SK-N-SH treated with all-trans-retinoic acid at 6 μM for 48 hours (cell line): ENCODE data around the gene OSR1.
A peak's percentile ranks its signal among the peaks of the same experiment; 100 is the strongest.

Experiments
- ATAC-seq: fragments of 200-7000 bp; cut with Tn5 transposase; 3 replicates; pipeline ENCODE4 v1.9.1; 2020; ENCODE audit warnings: mild to moderate bottlenecking, moderate library complexity
- ARNTL ChIP-seq: fragments of 450-650 bp; formaldehyde crosslinking; IDR thresholded peaks from 2 replicates; pipeline ENCODE4 v1.5.0; 2020; ENCODE audit warnings: low read depth, mild to moderate bottlenecking, moderate library complexity, borderline replicate concordance
- BACH2 ChIP-seq: fragments of 250-450 bp; sonication (Bioruptor Pico); IDR thresholded peaks from 2 replicates; pipeline ENCODE4 v1.9.0; 2021; ENCODE audit warnings: mild to moderate bottlenecking, borderline replicate concordance
- CREB5 ChIP-seq: fragments of 250-450 bp; sonication (Bioruptor Pico); IDR thresholded peaks from 2 replicates; pipeline ENCODE4 v1.5.1; 2020; ENCODE audit warnings: low read depth, mild to moderate bottlenecking, moderate library complexity
- CSDC2 ChIP-seq: fragments of 250-450 bp; sonication (Bioruptor Pico); IDR thresholded peaks from 2 replicates; pipeline ENCODE4 v1.5.0; 2020; ENCODE audit warnings: mild to moderate bottlenecking, moderate library complexity
- CSRNP3 ChIP-seq: fragments of 250-450 bp; sonication (Bioruptor Pico); IDR thresholded peaks from 2 replicates; pipeline ENCODE4 v1.5.1; 2021; ENCODE audit warnings: mild to moderate bottlenecking, moderate library complexity
- ESRRG ChIP-seq: fragments of 250-450 bp; sonication (Bioruptor Pico); IDR thresholded peaks from 2 replicates; pipeline ENCODE4 v1.6.1; 2021; ENCODE audit warnings: mild to moderate bottlenecking
- GLIS3 ChIP-seq: fragments of 250-450 bp; sonication (Bioruptor Pico); IDR thresholded peaks from 2 replicates; pipeline ENCODE4 v1.5.0; 2020; ENCODE audit warnings: mild to moderate bottlenecking, moderate library complexity
- PATZ1 ChIP-seq: fragments of 250-450 bp; sonication (Bioruptor Pico); IDR thresholded peaks from 2 replicates; pipeline ENCODE4 v1.8.0; 2020; ENCODE audit warnings: mild to moderate bottlenecking, moderate library complexity, borderline replicate concordance
- POU6F1 ChIP-seq: fragments of 250-450 bp; sonication (Bioruptor Pico); IDR thresholded peaks from 2 replicates; pipeline ENCODE4 v1.8.0; 2021; ENCODE audit warnings: low read depth, mild to moderate bottlenecking, moderate library complexity, borderline replicate concordance
- PPARA ChIP-seq: fragments of 250-450 bp; sonication (Bioruptor Pico); IDR thresholded peaks from 2 replicates; pipeline ENCODE4 v1.5.0; 2020; ENCODE audit warnings: mild to moderate bottlenecking, borderline replicate concordance
- RARB ChIP-seq: fragments of 250-450 bp; sonication (Bioruptor Pico); IDR thresholded peaks from 2 replicates; pipeline ENCODE4 v1.8.0; 2021; ENCODE audit warnings: mild to moderate bottlenecking, moderate library complexity
- SNAI2 ChIP-seq: fragments of 250-450 bp; sonication (Bioruptor Pico); IDR thresholded peaks from 2 replicates; pipeline ENCODE4 v1.5.0; 2020; ENCODE audit warnings: mild to moderate bottlenecking, moderate library complexity
- TCF4 ChIP-seq: fragments of 250-450 bp; sonication (Bioruptor Pico); IDR thresholded peaks from 2 replicates; pipeline ENCODE4 v1.8.0; 2021; ENCODE audit warnings: mild to moderate bottlenecking, moderate library complexity, borderline replicate concordance
- TOX ChIP-seq: fragments of 250-450 bp; sonication (Bioruptor Pico); IDR thresholded peaks from 2 replicates; pipeline ENCODE4 v1.8.0; 2021; ENCODE audit warnings: mild to moderate bottlenecking, moderate library complexity, borderline replicate concordance
- TSHZ2 ChIP-seq: fragments of 250-450 bp; sonication (Bioruptor Pico); IDR thresholded peaks from 2 replicates; pipeline ENCODE4 v1.5.0; 2020; ENCODE audit warnings: mild to moderate bottlenecking, moderate library complexity
- ZC3H10 ChIP-seq: fragments of 250-450 bp; sonication (Bioruptor Pico); IDR thresholded peaks from 2 replicates; pipeline ENCODE4 v1.5.1; 2021; ENCODE audit warnings: mild to moderate bottlenecking, moderate library complexity
- ZFP3 ChIP-seq: fragments of 250-450 bp; sonication (Bioruptor Pico); IDR thresholded peaks from 2 replicates; pipeline ENCODE4 v1.5.0; 2020; ENCODE audit warnings: mild to moderate bottlenecking, moderate library complexity
- ZFP30 ChIP-seq: fragments of 450-650 bp; formaldehyde crosslinking; IDR thresholded peaks from 2 replicates; pipeline ENCODE4 v1.5.0; 2022; ENCODE audit warnings: mild to moderate bottlenecking, moderate library complexity
- ZNF565 ChIP-seq: fragments of 450-650 bp; formaldehyde crosslinking; conservative IDR thresholded peaks from 2 replicates; pipeline ENCODE4 v1.5.0; 2020; ENCODE audit warnings: low read depth, mild to moderate bottlenecking, moderate library complexity
- ZNF70 ChIP-seq: fragments of 450-650 bp; formaldehyde crosslinking; IDR thresholded peaks from 2 replicates; pipeline ENCODE4 v1.5.0; 2020; ENCODE audit warnings: mild to moderate bottlenecking, moderate library complexity
- ZNF8 ChIP-seq: fragments of 450-650 bp; formaldehyde crosslinking; IDR thresholded peaks from 2 replicates; pipeline ENCODE4 v1.5.0; 2020; ENCODE audit warnings: mild to moderate bottlenecking, moderate library complexity

OSR1 gene

GRCh38 chr2:19359456-19359855, 1.0 kb upstream of the OSR1 start:
- TF ChIP-seq ARNTL (CRISPR knock-in tag): no peak
- TF ChIP-seq ESRRG (CRISPR knock-in tag): no peak
- TF ChIP-seq CREB5 (CRISPR knock-in tag): no peak
- ATAC-seq: no peak

GRCh38 chr2:19359021-19359357, 566 bp upstream of the OSR1 start:
- ATAC-seq: no peak
- TF ChIP-seq ESRRG (CRISPR knock-in tag) (no peak), ZNF70 (no peak), ZFP30 (CRISPR knock-in tag) (no peak), TOX (CRISPR knock-in tag) (no peak), CSRNP3 (CRISPR knock-in tag) (no peak), TSHZ2 (CRISPR knock-in tag) (no peak), ZNF8 (no peak), SNAI2 (CRISPR knock-in tag) (no peak), PATZ1 (no peak), ZFP3 (no peak), ZC3H10 (CRISPR knock-in tag) (no peak), PPARA (CRISPR knock-in tag) (no peak)
- TF ChIP-seq, all 23 proteins: peak for 0

GRCh38 chr2:19357402-19358241, 801 bp downstream of the OSR1 start:
- ATAC-seq: peak; percentile 35
- no peak for TF ChIP-seq SNAI2 (CRISPR knock-in tag)
- no peak for TF ChIP-seq PPARA (CRISPR knock-in tag)
- no peak for TF ChIP-seq BACH2 (CRISPR knock-in tag)
- no peak for TF ChIP-seq CSRNP3 (CRISPR knock-in tag)
- no peak for TF ChIP-seq CSDC2
- no peak for TF ChIP-seq ZNF565 (CRISPR knock-in tag)
- no peak for TF ChIP-seq RARB (CRISPR knock-in tag)
- no peak for TF ChIP-seq ZFP30 (CRISPR knock-in tag)
- no peak for TF ChIP-seq GLIS3 (CRISPR knock-in tag)
- no peak for TF ChIP-seq TCF4
- no peak for TF ChIP-seq PATZ1
- no peak for TF ChIP-seq TSHZ2 (CRISPR knock-in tag)
- TF ChIP-seq ESRRG (CRISPR knock-in tag): no peak
- no peak for TF ChIP-seq TOX (CRISPR knock-in tag)
- TF ChIP-seq POU6F1 (CRISPR knock-in tag): no peak
- TF ChIP-seq ARNTL (CRISPR knock-in tag): no peak
